Measurements from ENCODE around the gene CHST12.
A peak's percentile ranks its signal among the peaks of the same experiment; 100 is the strongest.
"Not testable (repeated sequence)": the region's sequence is repeated elsewhere in the genome, so short reads cannot be mapped to it uniquely, and the experiment has no call there.

CHST12 gene

DNA sequence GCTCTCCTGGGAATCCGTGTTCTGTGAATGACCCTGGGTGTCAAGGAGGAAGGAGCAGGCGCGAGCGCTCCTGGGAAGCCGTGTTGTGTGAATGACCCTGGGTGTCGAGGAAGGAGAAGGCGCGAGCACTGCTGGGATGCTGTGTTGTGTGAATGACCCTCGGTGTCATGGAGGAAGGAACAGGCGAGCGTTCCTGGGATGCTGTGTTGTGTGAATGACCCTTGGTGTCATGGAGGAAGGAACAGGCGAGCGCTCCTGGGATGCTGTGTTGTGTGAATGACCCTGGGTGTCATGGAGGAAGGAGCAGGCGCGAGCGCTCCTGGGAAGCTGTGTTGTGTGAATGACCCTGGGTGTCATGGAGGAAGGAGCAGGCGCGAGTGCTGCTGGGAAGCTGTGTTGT, 25.3 kb upstream of the CHST12 start:
- not testable (repeated sequence) for DNase-seq (ENCODE audit: low read depth)

DNA sequence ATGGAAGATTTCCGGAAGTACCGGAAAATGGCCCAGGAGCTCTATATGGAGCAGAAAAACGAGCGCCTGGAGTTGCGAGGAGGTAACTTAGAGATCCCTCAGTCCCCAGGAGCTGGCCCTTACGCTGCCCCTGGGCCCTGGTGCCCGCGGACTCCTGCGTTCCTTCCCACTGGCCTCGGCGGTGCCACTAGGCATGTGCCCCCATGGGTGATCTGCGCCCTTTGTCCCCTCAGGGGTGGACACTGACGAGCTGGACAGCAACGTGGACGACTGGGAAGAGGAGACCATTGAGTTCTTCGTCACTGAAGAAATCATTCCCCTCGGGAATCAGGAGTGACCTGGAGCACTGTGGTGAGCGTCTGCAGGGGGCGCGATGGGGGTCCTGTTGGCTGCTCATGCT, 24.2 kb upstream of the CHST12 start:
- DNase-seq (ENCODE audit: low read depth): no peak

DNA sequence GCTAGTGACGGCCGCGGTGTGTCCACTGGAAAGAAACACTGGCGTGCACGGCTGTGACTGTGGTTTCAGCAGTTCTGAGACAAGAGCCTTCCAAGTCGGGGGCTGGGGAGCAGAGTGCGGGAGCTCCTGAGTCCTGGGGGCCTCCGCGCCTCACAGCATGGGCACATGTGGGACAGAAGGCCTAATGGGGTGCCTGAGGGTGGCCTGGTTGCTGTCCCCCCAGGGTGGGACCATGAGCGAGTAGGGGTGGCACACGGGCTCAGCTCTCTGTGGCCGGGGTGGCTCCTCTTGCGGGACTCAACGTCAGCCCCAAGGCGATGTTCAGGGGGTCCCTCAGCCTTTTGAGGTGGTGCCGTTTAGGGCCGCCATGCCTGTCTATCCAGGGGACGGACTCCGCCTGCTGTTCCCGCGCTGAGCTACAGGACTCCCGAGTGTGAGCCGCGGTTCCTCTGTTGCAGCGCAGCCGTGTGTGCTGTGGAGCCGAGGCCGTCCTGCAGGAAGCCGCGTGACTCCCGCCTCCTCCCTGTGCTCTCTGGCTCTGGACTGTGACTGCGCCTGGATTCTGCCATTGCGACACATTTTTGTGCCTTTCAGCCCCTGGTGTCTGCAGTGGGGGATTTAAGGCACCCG, 23.5 kb upstream of the CHST12 start:
- DNase-seq (ENCODE audit: low read depth): no peak

DNA sequence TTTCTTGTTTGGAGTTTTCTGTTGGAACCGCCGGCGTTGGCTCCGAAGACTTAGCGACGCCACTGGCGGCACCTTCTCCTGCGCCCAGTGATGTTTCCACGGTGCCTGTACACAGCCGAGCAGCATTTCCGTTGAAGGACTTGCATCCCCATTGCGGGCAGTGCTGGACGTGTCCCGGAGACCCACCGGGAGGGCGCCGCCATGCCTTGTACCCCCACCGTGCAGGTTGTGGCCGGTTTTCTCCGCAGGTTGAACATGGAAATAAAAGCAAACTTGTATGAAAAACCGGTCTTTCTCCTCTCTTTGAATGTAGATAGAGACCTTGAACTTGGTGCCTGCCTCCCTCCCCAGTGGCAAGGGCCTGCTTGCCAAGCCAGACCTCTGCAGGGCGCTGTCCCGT, 22.9 kb upstream of the CHST12 start:
- DNase-seq (ENCODE audit: low read depth): no peak

DNA sequence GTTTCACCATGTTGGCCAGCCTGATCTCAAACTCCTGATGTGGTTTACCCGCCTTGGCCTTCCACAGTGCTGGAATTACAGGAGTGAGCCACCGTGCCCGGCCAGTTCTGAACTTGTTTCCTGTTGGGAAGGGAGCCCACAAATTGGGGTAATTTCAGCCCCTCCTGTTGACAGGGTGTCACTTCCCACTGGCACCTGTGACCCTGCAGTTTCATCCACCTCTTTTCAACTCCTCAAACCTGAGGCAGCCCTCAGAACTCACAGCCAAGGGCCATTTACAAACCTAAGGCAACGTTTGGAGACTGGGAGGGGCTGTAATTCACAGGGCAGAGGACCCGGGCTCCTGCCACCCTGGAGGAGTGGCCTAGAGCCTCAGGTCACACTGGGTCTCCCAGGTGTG, 22.2 kb upstream of the CHST12 start:
- no peak for DNase-seq (ENCODE audit: low read depth)

DNA sequence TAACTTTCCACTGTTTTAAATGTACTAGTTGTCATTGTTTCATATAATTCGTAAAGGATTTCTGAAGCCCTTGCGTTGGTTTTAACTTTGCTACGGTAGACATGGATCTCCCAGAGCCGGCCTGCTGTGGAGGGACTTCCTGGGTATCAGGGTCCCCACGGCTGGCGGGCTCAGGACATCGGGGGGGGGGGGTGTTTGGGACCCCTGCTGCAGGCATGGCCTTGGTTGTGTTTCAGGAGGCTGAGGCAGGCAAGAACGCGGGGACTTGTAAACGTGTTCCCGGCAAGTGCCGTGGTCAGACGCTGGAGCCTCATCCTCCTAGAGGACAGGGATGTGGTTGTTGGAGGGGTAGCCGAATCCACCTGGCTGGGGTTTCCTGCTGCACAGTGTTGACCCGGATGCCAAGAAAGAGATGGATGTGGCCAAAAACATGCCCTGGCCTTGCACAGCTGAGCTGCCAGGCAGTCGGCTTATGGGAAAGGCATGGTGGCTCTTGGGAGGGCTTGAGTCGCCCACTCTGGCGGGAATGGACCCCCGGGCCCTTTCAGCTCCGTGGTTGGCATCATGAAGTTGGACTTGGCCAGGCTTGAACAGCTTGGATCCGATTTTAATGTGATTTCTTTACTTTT, 21.4 kb upstream of the CHST12 start:
- DNase-seq (ENCODE audit: low read depth): no peak

DNA sequence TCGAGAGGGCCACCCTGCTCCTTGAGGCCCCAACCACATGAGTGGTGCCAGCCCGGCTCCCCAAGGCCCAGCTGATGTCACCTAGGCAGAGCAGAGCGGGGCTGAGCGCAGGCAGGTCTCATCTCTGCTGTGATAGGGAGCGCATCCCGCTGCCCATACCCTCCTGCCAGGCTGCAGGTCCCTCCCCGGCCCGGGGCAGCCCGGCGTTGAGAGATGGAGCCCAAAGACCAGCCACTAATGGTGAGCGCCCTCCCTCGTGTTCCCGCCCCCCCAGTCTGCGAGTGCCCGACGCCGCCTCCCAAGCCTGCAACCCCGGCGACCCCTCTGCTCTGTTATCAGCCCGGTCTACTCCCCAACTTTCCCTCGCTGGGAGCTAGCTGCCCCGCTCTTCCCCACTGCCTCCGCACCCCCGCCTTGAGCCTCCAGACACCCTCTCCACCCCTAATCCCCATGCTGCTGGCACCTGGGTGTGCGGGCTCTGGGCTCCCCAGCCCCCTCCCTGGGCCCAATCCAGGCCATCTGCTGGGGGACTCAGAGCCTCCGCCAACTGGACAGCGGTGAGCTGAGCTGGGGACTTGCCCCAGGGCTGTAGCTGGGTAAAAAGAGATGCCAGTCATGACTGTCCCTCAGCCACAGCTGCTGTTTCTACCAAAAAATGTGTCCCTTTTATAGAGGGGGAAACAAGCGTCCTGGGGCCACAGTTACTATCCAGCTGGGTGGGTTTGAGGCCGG, 19.7 kb upstream of the CHST12 start:
- no peak for DNase-seq (ENCODE audit: low read depth)

DNA sequence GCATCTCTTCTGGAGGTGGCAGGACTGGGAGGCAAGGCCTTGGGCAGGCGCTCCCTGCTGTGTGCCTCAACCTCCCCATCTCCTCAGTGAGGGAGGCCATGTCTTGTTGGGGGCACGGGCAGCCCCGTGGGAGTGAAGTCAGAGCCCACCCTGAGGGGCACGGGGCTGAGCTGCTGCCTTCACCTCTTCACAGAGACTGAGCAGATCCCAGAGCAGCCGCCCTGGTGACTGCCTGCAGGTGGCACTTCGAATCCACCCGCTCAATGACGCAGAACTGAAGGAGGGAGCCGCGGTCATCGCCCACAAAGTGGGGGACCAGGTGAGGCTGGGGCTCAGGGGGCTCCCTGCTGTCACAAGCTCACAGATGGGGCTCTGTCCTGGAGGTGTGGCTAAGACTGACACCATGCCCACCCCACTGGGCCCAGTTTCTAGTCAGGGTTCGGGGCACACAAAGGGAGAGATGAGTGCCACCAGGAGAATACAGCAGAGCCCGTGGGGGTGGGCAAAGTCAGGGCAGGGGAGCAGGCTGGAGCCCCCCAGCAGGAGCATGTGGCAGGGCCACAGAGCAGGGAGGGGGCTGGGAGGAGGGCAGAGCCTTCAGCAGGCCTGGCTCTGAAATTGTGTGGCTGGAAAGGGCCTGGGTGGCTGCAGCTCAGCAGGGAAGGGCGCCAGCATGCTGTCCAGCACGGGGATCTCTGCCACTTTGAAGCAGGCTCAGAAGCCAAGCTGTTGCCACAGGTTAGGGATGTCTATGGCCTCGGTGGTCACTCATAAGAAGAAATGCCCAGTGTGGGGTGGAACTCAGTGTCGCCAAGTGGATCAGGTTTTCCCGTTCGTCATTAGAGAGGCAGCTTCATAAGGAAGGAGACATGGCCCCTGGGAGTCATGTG, 18.8 kb upstream of the CHST12 start:
- no peak for DNase-seq (ENCODE audit: low read depth)

DNA sequence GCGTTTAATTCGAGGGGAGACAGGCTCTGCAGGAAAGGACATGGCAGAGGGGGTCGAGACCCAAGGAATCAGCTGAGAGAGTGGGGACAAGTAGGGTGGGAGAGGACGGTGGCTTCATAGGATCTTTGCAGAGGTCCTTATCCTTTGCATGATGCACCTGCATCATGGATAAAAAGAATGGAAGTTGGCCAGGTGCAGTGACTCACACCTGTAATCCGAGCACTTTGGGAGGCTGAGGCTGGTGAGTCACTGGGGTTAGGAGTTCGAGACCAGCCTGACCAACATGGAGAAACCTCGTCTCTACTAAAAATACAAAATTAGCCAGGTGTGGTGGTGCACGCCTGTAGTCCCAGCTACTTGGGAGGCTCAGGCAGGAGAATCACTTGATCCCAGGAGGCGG, 17.3 kb upstream of the CHST12 start:
- not testable (repeated sequence) for DNase-seq (ENCODE audit: low read depth)

DNA sequence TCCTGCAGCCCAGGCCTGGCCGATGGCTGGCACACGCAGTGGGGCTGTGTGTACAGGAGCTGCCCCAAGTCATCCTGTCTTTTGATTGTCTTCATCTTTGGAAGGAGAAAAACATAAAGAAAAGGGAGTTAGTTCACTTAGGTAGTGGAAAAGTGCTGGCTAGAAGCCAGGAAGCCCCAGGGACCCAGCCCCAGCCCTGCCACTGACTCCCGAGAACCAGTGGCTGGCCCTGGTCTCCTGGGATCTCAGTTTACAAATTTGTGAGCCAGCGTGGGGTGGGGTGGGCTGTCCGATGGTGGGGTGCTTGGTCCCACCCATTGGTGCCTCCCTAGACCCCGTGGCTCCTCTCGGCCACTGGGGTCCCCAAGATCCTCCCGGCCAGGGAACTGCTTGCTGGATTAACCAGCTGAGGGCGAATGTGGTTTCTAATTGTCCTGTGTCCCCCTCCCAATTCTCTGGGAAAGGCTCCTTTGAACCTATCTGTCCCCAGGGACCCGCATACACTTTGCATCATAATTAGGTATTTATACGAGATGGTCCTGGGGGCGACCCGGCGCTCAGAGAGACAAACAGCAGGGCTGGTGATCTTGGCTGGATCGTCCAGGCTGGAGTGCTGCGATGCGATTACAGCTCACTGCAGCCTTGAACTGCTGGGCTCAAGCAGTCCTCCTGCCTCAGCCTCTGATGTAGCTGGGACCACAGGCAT, 16.3 kb upstream of the CHST12 start:
- no peak for DNase-seq (ENCODE audit: low read depth)

DNA sequence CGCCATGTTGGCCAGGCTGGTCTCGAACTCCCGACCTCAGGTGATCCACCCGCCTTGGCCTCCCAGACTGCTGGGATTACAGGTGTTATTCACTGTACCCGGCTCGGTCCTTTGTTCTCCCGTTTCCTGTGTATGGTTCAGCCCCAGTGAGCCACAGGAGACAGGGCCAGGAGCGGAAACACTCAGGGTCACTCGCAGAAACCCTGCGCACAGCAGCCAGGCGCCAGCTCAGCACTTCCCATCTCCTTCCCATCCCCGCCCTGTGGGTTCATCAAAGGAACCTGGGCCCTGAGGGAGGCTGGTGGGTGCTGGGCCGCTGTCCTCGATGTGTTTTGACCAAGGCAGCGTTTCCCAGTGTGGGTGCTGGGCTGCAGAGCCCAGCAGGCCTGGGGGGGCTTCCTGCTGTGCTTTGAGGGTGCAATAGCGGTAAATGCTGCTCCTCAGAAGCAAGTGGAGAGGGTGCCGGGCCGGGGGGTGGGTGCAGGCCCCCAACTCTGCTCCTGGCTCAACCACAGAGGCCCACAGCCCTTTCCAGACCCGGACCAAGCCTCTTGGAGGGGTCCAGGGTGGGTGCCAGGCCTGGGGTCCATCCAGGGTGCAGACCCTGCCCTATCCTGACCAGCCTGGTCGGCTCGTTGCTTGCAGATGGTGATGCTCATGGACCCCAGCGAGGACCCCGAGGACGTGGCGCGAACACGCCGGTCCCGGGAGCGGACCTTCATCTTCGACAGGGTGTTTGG, 15.3 kb upstream of the CHST12 start:
- DNase-seq (ENCODE audit: low read depth): no peak

DNA sequence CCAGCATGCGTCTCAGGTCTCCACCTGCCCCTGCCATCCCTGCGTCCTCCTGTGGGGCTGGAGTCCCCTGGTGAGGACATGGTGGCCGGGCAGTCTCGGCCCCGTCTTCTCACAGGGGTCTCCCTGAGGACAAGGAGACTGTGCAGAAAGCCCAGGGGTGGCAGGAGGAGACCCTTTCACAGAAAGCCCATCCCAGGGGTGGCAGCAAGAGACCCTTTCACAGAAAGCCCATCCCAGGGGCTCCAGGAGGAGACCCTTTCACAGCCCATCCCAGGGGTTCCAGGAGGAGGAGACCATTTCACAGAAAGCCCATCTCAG, 14.8 kb upstream of the CHST12 start:
- DNase-seq (ENCODE audit: low read depth): no peak

DNA sequence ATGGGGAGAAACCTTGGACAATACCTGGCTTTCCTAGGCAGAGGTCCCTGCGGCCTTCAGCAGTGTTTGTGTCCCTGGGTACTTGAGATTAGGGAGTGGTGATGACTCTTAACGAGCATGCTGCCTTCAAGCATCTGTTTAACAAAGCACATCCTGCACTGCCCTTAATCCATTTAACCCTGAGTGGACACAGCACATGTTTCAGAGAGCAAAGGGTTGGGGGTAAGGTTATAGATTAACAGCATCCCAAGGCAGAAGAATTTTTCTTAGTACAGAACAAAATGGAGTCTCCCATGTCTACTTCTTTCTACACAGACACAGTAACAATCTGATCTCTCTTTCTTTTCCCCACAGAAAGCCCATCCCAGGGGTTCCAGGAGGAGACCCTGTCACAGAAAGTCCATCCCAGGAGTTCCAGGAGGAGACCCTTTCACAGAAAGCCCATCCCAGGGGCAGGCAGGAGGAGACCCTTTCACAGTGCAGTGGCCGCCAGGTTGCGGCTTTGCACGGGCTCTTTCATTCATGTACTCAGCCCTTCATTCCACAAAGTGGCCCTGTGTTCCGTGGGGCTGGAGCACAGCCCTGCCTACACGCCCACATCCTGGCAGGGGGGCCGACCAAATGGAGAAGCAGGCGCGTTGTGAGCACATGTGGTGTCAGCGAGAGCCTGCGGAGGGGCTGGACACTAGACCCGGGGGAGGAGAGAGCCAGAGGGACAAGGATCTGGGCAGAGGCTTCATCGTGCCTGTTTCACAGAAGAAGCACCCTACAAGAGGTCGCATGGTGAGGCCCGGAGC, 13.2 kb upstream of the CHST12 start:
- DNase-seq (ENCODE audit: low read depth): not testable (repeated sequence)

DNA sequence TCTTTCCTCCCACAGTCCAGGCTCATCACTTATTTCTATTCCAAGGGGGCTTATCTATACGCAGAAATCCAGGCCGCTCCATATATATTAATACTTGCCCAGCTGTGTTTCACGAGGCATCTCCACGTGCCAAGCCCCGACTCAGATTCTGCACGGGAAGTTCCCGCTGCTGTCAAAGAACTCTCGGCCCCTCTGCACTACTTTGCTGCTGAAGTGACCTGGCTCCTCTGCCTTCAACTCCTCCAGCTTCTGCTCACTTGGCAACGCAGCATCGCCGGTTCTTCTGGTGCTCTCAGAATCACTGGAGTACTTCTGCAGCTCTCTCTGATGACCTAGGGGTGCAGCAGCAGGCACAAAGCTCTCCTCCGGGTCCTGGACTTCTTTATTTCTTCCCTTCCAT, 9.7 kb upstream of the CHST12 start:
- no peak for DNase-seq (ENCODE audit: low read depth)

DNA sequence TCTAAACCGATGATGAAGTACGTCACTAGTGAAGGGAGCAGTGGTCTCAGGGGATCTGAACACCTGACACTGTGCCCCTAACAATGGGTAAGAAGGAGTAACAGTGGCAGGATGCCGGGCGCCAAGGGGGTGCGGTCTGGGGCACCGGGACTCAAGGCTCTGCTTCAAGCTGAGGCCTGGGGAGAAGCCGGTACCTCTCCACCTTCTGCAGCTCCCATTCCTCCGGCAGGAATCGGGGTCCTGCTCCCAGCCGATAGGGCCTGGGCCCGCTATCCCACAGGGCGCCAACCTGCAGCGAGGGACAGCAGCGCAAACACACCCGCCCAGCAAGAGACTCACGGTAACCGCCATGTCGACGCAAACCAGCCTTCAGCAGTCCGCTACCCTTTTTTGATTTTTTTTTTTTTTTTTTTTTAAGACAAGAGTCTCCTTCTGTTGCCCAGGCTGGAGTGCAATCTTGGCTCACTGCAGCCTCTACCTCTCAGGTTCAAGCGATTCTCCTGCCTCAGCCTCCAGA, 8.8 kb upstream of the CHST12 start:
- no peak for DNase-seq (ENCODE audit: low read depth)

DNA sequence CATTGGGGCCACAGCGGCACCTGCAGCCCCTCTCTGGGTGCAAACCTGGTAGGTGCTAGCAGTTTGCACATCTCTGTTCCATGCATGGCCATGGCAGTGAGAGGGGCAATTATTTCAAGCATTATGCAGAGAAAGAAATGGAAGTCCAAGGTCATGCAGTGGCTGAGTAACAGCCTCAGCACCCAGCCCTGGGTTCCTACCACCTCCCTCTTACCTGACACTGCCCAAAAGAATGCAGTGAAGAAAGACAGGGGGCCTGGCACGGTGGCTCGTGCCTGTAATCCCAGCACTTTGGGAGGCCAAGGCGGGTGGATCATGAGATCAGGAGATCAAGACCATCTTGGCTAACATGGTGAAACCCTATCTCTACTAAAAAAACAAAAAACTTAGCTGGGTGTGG, 4.9 kb upstream of the CHST12 start:
- no peak for DNase-seq (ENCODE audit: low read depth)

DNA sequence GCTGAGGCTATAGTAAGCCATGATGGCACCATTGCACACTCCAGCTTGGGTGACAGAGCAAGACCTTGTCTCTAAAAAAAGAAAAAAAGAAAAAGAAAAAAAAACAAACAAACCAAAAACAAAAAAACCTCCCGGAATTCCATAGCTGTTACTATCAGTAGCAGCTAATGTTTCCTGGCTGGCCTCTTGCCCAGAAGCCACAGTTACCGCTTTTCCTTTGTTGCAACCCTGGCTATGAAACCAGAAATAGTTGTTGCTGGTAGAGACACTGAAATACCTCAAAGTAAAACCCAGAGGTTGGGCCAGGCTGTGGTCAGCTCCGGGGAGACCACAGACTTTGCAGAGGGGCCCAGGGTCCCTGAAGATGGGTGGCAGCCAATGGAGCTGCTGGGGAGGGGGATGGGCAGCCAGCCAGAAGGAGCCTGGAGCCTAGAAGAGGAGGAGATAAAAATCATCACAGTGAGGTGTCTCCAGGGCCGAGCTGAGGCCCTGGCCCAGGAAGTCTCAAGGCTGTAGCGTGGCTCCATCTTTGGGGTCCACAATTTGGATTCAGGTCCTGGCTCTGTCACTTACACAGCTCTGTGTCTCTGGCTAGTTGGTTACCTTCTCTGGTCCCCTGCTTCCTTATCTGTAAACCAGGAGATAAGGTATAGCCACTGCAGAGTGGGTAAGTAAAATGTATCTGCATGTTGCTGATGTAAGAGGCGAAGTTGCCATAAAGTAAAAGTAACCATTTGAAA, 3.4 kb upstream of the CHST12 start:
- DNase-seq (ENCODE audit: low read depth): peak; percentile 92

DNA sequence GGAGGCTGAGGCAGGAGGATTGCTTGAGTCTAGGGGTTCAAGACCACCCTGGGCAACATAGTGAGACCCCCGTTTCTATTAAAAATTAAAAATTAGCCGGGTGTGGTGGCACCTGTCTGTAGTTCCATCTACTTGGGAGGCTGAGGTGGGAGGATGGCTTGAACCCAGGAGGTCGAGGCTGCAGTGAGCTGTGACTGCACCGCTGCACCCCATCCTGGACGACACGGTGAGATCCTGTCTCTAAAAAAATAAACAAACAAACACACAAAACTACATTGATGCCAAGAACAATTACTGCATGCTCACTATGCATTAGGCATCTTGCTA, 761 bp upstream of the CHST12 start:
- no peak for DNase-seq (ENCODE audit: low read depth)

DNA sequence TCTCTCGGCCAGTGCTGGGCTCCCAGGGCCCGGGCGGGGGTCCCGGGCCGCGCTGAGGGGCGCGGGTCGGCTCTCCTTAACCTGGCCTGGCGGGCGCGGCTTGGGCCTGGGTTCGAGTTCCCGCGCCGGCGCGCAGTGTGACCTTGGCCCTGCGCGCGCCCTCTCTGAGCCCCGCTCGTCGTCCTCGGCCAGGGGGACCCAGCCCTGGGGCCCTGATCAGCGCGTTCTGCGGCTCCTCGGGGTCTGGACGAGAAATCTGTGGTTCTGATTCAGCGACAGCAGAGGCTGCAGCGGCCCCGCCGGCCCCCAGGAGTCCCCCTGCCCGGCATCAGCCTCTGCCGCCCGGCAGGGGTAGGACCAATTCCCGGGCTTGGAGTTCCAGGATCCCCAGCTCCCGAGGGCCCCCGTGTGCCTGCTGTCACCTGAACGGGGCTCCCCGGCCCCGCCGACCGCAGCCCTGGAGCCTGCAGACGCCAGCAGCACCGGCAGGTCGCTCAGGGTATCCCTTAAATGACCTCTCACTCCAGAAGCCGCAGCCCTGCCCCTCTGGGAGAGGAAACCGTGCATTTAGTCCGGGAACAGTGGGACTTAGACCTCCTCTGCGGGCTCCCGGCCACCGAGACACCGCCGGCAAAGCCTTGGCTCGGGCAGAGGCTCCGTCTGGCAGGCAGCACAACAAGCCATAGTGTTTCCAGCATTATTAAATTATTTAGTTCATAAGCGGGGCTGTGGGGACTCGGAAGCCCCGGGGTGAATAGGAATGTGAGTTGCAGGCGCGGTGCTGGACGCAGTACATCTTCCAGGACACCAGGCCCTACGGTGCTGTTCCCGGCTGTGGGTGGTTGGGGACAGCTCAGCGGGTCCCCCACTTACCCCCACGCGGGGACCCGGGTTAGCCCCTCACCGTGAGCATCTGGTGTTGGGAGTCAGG, 572 bp downstream of the CHST12 start:
- no peak for DNase-seq (ENCODE audit: low read depth)

Data from HS-5 (cell line).